Posterior cingulate gyrus (tissue), 11 donors: Measurements from ENCODE around the gene ZNF724.
A peak's percentile ranks its signal among the peaks of the same experiment; 100 is the strongest.
"Not testable (repeated sequence)": the region's sequence is repeated elsewhere in the genome, so short reads cannot be mapped to it uniquely, and the experiment has no call there.

Source experiments
- DNase-seq, 10 donors: peaks; one replicate each; pipeline versions ENCODE4 v3.0.0 to v3.0.0-alpha.2; 2020 to 2021; ENCODE audit warnings: mixed read lengths in 3 of 10
- intact Hi-C: fragments of 100-400 bp; cut with DNase I; formaldehyde crosslinking; loops from one replicate; pipeline ENCODE4 v1.15.1; 2023

ZNF724 gene

DNA sequence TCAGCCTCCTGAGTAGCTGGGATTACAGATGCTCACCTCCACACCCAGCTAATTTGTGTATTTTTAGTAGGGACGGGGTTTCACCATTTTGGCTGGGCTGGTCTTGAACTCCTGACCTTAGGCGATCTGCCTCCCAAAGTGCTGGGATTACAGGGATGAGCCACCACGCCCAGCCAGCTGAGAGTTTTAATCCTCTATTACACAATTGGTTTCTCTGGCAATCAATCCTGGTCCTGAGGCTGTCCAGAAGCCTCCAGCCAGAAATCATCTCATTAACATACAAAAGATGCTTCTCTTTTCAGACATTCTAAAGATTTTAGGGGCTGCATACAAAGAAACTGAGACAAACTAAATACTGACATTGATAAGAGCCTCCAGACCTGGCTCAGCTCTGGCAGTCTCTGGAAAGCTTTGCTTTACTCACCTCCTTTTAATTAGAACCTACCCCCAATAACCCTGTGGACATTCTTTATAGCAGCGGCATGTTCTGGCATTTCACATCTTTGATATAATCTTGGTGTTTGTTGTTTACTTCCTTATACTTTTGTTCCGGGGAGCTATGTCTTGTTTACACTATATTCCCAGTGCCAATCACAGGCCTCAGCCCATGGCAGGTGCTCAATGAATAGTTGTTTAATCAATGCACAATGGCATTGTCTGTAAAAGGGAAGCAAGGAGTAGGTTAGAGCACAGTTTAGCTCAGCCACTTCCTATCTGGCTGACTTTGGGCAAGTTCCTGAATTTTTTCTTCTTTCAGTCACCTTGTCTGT is 4.1 kb upstream of the ZNF724 start:
- no peak for DNase-seq
- intact Hi-C loops, result no loop called here

DNA sequence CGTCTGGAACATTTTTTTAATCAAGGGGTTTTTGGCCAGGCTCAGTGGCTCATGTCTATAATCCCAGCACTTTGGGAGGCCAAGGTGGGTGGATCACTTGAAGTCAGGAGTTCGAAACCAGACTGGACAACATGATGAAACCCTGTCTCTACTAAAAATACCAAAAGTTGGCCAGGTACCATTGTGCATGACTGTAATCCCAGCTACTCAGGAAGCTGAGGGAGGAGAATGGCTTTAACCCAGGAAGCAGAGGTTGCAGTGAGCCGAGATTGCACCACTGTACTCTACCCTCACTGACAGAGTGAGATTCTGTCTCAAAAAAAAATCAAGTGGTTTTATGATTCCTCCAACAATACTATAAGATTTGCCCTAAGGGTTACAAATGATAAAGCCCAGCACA is 3.1 kb upstream of the ZNF724 start:
- intact Hi-C loops, DNase-seq: not testable (repeated sequence)

DNA sequence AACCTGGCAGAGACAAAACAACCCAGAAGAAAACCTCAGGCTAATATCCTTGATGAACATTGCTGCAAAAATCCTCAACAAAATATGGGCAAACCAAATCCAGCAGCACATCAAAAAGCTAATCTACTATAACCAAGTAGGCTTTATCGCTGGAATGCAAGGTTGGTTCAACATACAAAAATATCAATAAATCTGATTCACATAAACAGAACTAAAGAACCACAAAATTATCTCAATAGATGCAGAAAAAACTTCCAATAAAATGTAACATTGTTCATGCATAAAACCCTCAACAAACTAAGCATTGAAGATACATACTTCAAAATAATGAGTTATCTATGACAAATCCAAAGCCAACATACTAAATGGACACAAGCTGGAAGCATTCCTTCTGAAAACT is 8.8 kb downstream of the ZNF724 start:
- intact Hi-C loops, result no loop called here
- no peak for DNase-seq

DNA sequence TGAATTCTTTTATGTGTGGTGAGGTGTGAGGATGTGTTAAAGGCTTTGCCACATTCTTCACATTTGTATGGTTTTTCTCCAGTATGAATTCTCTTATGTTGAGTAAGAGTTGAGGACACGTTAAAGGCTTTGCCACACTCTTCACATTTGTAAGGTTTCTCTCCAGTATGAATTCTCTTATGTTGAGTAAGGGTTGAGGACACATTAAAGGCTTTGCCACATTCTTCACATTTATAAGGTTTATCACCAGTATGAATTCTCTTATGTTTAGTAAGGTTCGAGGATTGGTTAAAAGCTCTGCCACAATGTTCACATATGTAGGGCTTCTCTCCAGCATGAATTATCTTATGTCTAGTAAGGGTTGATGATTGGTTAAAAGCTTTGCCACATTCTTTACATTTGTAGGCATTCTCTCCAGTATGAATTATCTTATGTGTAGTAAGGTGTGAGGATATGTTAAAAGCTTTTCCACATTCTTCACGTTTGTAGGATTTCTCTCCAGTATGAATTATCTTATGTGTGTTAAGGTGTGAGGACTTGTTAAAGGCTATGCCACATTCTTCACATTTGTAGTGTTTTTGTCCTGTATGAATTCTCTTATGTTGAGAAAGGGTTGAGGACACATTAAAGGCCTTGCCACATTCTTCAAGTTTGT is 27.1 kb downstream of the ZNF724 start:
- DNase-seq, result no peak
- intact Hi-C loops, result no loop called here

DNA sequence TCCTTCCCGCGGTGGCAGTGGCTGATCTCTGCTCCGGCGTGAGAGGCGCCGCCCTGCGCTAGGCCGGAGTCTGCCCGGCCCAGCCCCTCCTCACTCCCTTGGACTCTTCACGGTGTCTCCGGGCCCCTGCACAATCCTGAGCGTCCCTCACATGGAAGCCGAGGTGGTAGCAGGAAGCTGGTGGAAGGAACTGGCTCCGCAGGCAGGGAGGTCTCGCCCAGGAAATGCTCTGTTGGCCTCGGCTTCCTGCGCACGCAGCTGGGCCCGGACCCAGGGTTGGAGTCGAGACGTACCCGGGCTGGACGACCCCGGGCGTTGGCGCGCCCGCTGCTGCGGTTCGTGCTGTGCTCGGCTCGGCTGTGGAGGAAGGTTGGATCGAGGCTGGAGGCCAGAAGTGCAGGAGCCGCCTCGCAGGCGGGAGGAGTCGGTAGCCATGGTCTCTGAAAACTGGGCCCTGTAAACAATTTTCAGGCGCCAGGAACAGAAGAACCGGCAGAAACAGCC is 46.3 kb downstream of the ZNF724 start:
- DNase-seq, result peak in 2 of 10 donors; percentile 9 to 77
- intact Hi-C loops, result no loop called here

DNA sequence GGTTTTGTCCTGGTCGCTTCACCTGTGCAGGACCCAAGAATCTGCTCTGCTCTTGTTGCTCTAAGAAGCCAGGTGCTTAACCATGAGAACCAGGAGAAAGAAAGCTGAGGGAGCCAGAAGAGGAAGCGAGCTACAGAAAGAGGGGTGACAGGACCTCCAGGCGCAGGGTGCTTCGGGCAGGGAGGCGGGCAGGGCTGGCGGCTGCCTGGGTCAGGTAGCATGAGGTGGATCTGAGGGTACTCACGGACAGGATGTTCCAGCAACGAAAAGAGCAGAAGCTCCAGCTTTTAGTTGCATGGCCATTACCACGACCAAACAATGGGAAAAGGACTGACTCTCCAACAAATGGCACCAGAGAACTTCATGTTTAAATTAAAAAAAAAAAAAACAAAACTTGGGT is 59.9 kb downstream of the ZNF724 start:
- no peak for DNase-seq

DNA sequence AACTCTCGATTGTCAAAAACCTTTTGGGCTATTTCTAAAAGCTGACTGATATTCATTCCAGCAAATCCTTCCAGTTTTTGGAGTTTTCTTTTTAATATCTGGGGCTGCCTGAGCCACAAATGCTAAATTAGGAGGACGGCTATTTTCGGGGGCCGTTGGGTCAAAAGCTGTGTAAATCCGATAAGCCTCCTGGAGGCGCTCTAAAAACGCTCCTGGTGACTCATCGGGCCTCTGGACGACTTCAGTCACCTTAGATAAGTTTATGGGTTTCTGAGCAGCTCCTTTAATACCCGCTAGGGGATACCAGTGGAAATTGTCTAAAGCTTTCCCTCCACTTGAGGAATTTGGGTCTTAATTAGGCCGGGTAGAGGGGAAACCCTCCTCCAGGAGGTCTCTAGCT is 66.9 kb downstream of the ZNF724 start:
- intact Hi-C loops, result no loop called here
- DNase-seq, result no peak

More for the DNA sequence above, 59.9 kb downstream of the ZNF724 start:
- intact Hi-C loops, result no loop called here
